Activated CD4-positive, alpha-beta T cell treated with anti-CD3 and anti-CD28 coated beads, Interleukin-2, amount 50 U/mL, for 48 hours (primary cell): ENCODE results near the gene HOOK1.

Source experiments
- DNase-seq, 2 experiments: peaks; one replicate each; pipeline ENCODE4 v3.0.0-alpha.2; 2020

The HOOK1 gene

GRCh38 chr1:59814901-59815825, at the start of gene HOOK1:
HOOK1 (plus strand) TSS chr1:59814949; CDS start chr1:59815118, 169 bp downstream.
- no peak for DNase-seq

- DNase-seq, result no peak
These were observed 49.6 kb upstream of the HOOK1 start for GRCh38 chr1:59765011-59765730.

- DNase-seq, result no peak
These were observed 48.4 kb upstream of the HOOK1 start for GRCh38 chr1:59766227-59766855.

- DNase-seq, result no peak
These were observed 47.6 kb upstream of the HOOK1 start for GRCh38 chr1:59767119-59767518.

GRCh38 chr1:59768792-59769735, 45.7 kb upstream of the HOOK1 start:
- DNase-seq, result no peak

- no peak for DNase-seq
These were observed 45.0 kb upstream of the HOOK1 start for GRCh38 chr1:59769736-59770095.

- DNase-seq, result no peak
These were observed 43.4 kb upstream of the HOOK1 start for GRCh38 chr1:59771361-59771760.

GRCh38 chr1:59775480-59775879, 39.3 kb upstream of the HOOK1 start:
- DNase-seq, result no peak

GRCh38 chr1:59776960-59777852, 37.5 kb upstream of the HOOK1 start:
- no peak for DNase-seq

- no peak for DNase-seq
These were observed 34.8 kb upstream of the HOOK1 start for GRCh38 chr1:59779949-59780348.

- no peak for DNase-seq
These were observed 25.9 kb upstream of the HOOK1 start for GRCh38 chr1:59788825-59789224.

- no peak for DNase-seq
These were observed 16.1 kb upstream of the HOOK1 start for GRCh38 chr1:59798600-59798999.

- DNase-seq, result no peak
These were observed 11.2 kb upstream of the HOOK1 start for GRCh38 chr1:59803458-59804038.

GRCh38 chr1:59804301-59804700, 10.4 kb upstream of the HOOK1 start:
- DNase-seq, result no peak

GRCh38 chr1:59805554-59805953, 9.2 kb upstream of the HOOK1 start:
- no peak for DNase-seq

- DNase-seq, result peak; percentile 79 to 80
These were observed 409 bp upstream of the HOOK1 start for GRCh38 chr1:59814180-59814900.

GRCh38 chr1:59815892-59816291, 1.1 kb downstream of the HOOK1 start:
- no peak for DNase-seq

- no peak for DNase-seq
These were observed 1.6 kb downstream of the HOOK1 start for GRCh38 chr1:59816318-59816878.

GRCh38 chr1:59819566-59820438, 5.1 kb downstream of the HOOK1 start:
- no peak for DNase-seq
